Measurements from ENCODE around the gene AKAP11. TPM values are rescaled to one million over a fixed set of nuclear protein-coding genes. Genes with fewer than 3 reads are reported as not detected.
"Not testable (repeated sequence)": the region's sequence is repeated elsewhere in the genome, so short reads cannot be mapped to it uniquely, and the experiment has no call there.

The AKAP11 gene, protein sequence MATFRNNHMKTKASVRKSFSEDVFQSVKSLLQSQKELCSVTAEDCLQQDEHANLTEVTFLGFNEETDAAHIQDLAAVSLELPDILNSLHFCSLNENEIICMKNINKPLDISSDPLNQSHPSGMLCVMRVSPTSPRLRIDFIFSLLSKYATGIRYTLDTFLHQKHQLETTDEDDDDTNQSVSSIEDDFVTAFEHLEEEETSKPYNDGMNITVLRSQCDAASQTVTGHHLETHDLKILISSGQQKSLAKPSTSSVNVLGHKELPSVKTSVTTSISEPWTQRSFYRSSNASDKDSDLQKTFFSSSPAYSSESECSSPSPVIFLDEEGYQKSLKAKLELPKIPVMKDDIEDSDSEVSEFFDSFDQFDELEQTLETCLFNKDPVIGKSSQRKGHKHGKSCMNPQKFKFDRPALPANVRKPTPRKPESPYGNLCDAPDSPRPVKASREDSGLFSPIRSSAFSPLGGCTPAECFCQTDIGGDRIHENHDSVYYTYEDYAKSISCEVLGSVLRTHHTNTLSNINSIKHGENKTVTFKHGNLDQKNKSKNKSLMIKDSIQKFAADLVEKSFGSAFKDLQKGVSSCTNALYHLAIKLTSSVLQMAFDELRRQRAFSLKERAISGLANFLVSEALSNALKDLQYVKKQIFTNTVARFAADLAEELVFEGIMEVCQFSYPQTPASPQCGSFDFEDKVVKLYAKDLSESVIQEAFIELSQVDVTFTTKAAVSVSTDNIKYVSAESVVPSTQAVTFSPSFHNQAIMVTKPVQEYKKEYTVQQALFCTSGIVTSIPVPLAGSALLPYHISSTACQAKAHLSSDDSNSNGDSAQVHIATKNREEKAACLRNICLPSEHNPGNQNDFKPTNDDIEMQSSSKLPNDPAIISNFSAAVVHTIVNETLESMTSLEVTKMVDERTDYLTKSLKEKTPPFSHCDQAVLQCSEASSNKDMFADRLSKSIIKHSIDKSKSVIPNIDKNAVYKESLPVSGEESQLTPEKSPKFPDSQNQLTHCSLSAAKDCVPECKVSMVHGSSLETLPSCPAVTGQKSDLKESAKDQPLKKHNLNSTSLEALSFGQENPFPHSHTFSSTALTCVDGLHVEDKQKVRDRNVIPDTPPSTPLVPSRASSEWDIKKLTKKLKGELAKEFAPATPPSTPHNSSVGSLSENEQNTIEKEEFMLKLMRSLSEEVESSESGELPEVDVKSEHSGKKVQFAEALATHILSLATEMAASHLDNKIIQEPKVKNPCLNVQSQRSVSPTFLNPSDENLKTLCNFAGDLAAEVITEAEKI (N-terminal part only)
- total RNA-seq, result 10 to 100 TPM; 32.5 to 34.0 TPM

DNA sequence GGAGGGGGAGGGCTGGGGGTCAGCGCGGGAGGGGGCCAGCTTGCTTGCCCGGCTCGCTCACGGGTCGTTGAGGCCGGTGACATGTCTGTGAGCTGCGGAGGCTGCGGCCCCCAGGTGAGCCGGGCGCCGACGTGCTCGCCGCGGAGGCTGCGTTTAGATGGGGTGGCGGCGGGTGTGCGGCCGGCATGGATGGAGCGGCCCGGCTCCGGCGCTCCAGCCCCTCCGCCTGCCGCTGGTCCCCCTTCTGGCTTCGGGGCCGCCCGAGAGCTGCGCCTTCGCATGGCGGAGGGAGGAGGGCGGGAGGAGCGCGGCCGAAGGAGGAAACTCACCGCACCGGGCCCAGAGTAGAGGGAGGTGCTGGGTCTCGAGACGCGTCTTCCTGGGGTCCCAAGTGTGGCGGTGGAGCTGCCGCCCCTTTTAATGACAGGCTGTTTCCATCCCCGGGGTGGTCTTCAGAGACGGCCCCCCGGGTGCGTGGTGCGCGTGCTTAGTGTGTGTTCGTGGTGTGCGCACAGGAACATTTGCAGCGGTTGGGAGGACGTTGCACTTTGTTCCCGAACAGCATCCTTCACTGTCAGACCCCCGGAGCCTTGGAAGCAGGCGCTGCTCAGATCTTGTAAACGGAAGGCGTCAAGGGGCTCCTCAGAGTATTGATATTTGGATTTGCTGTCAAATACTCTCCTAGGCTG, at the start of gene AKAP11:
AKAP11 (plus strand) TSS at position 38 of the 689 bp plus-strand sequence. CDS start 14,197 bp downstream, outside the sequence.
- peak; percentile 54 for DNase-seq
- peak within 1 kb of the TSS; percentile 97 for H3K4me3 Mint-ChIP-seq
- H3K27ac Mint-ChIP-seq, result peak within 1 kb of the TSS; percentile 92
- peaks cover 51% of the 10 kb centered on the region for H3K4me1 Mint-ChIP-seq
- peaks cover 1% of the 10 kb centered on the region for H3K27me3 Mint-ChIP-seq
- POLR2A ChIA-PET, result interaction anchor here (0.8 to 5.9 kb wide), 19 partner anchors 11 to 1607 kb away, joined by 3 to 59 read pairs (median 6); partner anchors contain the start of genes EPSTI1 and RGCC
- peaks cover 3% of the 10 kb centered on the region for H3K9me3 Mint-ChIP-seq
- H3K36me3 Mint-ChIP-seq (ENCODE audit: low read depth), result peaks cover 25% of the 10 kb centered on the region
- CTCF ChIA-PET, result interaction anchor here (0.8 to 2.3 kb wide), 8 partner anchors 16 to 604 kb away, joined by 3 to 8 read pairs (median 3); no protein-coding TSS in a partner anchor

DNA sequence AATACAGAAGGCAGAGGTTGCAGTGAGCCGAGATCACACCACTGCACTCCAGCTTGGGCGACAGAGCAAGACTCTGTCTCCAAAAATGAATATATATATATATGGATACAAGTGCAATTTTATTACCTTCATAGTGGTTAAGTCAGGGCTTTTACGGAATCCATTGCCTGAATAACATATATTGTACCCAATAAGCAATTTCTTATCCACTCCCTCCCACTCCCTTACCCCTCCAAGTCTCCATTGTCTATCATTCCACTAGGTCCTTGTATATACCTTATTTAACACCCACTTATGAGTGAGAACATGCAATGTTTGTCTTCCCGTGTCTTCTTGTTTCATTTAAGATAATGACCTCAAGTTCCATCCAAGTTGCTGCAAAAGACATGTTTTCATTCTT, 48.3 kb upstream of the AKAP11 start:
- CTCF ChIA-PET, result no interaction called here

DNA sequence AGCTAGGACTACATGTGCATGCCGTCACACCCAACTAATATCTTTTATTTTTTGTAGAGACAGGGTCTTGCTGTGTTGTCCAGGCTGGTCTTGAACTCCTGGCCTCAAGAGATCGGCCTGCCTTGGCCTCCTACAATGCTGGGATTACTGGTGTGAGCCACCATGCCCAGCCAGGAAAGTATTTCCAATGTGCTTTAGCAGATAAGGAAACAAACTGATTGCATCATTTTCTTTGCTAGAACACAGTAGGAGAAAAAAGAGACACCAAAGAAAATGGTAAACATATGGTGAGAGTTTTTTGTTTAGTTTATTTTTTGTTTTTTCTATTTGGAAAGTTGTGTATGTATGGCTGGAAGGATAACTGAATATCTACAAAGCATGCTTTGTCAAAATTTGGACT, 46.9 kb upstream of the AKAP11 start:
- Mint-ChIP-seq H3K27me3 (no peaks in the 10 kb centered on the region), H3K4me3 (no peak overlapping the region), H3K9me3 (peaks cover 2% of the 10 kb centered on the region), H3K27ac (no peak overlapping the region), H3K36me3 (ENCODE audit: low read depth) (peaks cover 48% of the 10 kb centered on the region), H3K4me1 (no peaks in the 10 kb centered on the region)
- POLR2A ChIA-PET, result no interaction called here
- DNase-seq, result no peak
- CTCF ChIA-PET, result no interaction called here

More for the DNA sequence above, 48.3 kb upstream of the AKAP11 start:
- no peak for DNase-seq
- Mint-ChIP-seq H3K9me3 (peaks cover 2% of the 10 kb centered on the region), H3K27me3 (no peaks in the 10 kb centered on the region), H3K4me1 (no peaks in the 10 kb centered on the region), H3K36me3 (ENCODE audit: low read depth) (peaks cover 44% of the 10 kb centered on the region), H3K27ac (no peak overlapping the region), H3K4me3 (no peak overlapping the region)
- POLR2A ChIA-PET, result no interaction called here

DNA sequence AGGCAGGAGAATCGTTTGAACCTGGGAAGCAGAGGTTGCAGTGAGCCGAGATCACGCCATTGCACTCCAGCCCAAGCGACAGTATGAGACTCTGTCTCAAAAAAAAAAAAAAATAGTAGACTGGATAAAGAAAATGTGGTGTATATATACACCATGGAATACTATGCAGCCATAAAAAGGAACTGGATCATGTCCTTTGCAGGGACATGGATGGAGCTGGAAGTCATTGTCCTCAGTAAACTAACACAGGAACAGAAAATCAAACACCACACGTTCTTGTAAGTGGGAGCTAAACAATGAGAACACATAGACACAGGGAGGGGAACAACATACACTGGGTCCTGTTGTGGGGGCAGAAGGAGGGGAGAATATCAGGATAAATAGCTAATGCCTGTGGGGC, 45.2 kb upstream of the AKAP11 start:
- DNase-seq, CTCF ChIA-PET, H3K9me3 Mint-ChIP-seq, H3K4me3 Mint-ChIP-seq, H3K4me1 Mint-ChIP-seq, H3K27ac Mint-ChIP-seq, H3K27me3 Mint-ChIP-seq: not testable (repeated sequence)
- POLR2A ChIA-PET, result interaction anchor here (1.5 kb wide), 1 partner anchor 48 kb away, joined by 3 read pairs; no protein-coding TSS in a partner anchor
- peaks cover 37% of the 10 kb centered on the region for H3K36me3 Mint-ChIP-seq (ENCODE audit: low read depth)

DNA sequence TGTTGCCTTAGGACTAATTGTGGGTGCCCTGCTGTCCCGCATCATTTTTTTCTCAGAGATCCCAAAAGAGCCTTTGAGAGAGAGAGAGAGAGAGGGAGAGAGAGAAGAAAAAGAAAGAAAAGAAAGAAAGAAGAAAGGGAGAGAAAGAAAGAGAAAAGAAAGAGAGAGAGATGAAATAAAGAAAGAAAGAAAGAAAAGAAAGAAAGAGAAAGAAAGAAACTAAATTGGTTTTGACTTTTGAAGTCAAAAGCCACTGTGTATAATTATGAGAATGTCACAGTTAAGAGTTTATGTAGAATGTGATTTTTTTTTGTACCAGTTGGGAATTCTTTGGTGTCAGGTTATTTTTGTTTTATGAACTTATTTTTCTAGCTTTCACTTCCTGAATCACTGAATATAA, 43.4 kb upstream of the AKAP11 start:
- H3K36me3 Mint-ChIP-seq (ENCODE audit: low read depth), result peaks cover 40% of the 10 kb centered on the region
- DNase-seq, result no peak
- no peaks in the 10 kb centered on the region for H3K4me1 Mint-ChIP-seq
- H3K27me3 Mint-ChIP-seq, result no peaks in the 10 kb centered on the region
- H3K27ac Mint-ChIP-seq, result no peak overlapping the region
- no peak overlapping the region for H3K4me3 Mint-ChIP-seq
- ChIA-PET POLR2A (no interaction called here), CTCF (no interaction called here)
- H3K9me3 Mint-ChIP-seq, result peaks cover 2% of the 10 kb centered on the region

DNA sequence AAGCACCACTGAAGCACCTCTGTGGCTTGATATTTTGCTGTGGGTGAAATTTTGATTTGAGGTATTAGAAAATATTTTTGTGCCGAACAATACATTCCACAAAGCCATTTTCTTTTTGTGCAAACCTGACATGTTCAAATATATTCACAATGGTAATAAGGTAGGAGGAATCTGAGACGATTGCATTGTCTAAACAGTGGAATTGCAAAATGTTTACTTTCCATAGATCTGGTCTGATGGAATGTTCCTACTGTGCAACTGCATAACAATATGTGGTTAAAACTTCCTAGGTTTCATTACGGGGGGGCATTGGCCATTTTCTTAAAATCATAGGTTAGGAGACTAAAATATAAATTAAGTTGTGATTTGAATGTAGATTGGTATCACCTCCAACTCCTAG, 42.7 kb upstream of the AKAP11 start:
- H3K27me3 Mint-ChIP-seq, result no peaks in the 10 kb centered on the region
- ChIA-PET CTCF (no interaction called here), POLR2A (no interaction called here)
- H3K36me3 Mint-ChIP-seq (ENCODE audit: low read depth), result peaks cover 35% of the 10 kb centered on the region
- no peaks in the 10 kb centered on the region for H3K4me1 Mint-ChIP-seq
- DNase-seq, result no peak
- no peak overlapping the region for H3K27ac Mint-ChIP-seq
- no peak overlapping the region for H3K4me3 Mint-ChIP-seq
- peaks cover 2% of the 10 kb centered on the region for H3K9me3 Mint-ChIP-seq

DNA sequence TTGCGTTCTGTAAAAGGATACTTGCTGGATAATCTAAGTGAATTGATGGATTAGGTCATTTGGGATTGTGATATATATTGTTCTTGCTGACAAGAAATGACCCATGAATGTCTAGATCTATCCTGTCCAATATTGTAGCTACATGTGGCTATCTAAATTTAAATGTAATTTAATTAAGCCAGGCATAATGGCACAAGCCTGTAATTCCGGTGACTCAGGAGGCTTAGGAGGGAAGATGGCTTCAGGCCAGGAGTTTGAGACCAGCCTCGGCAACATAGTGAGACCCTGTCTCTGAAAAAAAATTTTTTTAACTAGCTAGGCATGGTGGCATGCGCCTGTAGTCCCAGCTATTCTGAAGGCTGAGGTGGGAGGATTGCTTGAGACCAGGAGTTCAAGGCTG, 39.3 kb upstream of the AKAP11 start:
- ChIA-PET CTCF (no interaction called here), POLR2A (no interaction called here)
- Mint-ChIP-seq H3K27ac (no peak overlapping the region), H3K9me3 (no peaks in the 10 kb centered on the region), H3K4me3 (no peak overlapping the region), H3K27me3 (no peaks in the 10 kb centered on the region), H3K36me3 (ENCODE audit: low read depth) (peaks cover 19% of the 10 kb centered on the region), H3K4me1 (no peaks in the 10 kb centered on the region)
- DNase-seq, result no peak

DNA sequence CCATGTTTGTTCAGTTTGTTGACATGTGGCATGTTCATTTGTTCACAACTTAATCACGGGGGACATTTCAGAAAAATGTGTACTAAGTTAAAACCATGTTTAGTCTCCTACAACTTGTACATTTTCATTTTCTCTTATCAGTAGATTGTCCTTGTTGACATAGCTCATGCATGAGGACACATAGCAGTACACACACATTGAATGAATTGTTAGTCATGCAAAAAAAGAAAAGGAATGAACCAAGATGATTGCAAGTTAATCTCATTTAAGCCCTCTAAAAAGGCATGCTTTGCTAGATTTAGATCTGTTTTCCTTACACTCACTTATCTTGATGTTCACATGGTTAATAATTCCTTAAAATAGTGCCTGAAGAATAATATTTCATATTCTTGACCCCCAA, 38.2 kb upstream of the AKAP11 start:
- Mint-ChIP-seq H3K36me3 (ENCODE audit: low read depth) (peaks cover 17% of the 10 kb centered on the region), H3K27ac (no peak overlapping the region), H3K9me3 (no peaks in the 10 kb centered on the region), H3K27me3 (no peaks in the 10 kb centered on the region), H3K4me3 (no peak overlapping the region), H3K4me1 (no peaks in the 10 kb centered on the region)
- CTCF ChIA-PET, result no interaction called here
- DNase-seq, result no peak
- POLR2A ChIA-PET, result no interaction called here

DNA sequence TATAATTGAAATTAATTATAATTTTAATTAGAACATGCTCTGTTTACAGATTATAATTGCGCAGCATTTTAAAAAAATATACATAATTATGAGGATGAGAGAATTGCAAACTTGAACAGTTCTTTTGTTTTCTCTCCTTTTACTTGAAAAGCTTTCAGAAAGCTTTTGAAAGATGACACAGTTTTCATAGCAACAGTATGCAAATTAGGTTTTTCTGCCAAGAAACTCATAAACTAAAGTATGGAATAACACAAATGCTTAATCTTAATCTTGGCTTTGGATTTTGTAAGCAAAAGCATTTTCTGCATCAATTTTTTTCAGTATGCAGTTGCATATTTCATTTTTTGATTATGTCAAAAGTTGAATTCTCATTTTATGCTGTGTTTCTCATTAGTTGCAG, 32.8 kb upstream of the AKAP11 start:
- CTCF ChIA-PET, result no interaction called here
- peaks cover 19% of the 10 kb centered on the region for H3K36me3 Mint-ChIP-seq (ENCODE audit: low read depth)
- no peak for DNase-seq
- H3K9me3 Mint-ChIP-seq, result no peaks in the 10 kb centered on the region
- no peaks in the 10 kb centered on the region for H3K27me3 Mint-ChIP-seq
- no peaks in the 10 kb centered on the region for H3K4me1 Mint-ChIP-seq
- POLR2A ChIA-PET, result no interaction called here
- no peak overlapping the region for H3K27ac Mint-ChIP-seq
- no peak overlapping the region for H3K4me3 Mint-ChIP-seq

DNA sequence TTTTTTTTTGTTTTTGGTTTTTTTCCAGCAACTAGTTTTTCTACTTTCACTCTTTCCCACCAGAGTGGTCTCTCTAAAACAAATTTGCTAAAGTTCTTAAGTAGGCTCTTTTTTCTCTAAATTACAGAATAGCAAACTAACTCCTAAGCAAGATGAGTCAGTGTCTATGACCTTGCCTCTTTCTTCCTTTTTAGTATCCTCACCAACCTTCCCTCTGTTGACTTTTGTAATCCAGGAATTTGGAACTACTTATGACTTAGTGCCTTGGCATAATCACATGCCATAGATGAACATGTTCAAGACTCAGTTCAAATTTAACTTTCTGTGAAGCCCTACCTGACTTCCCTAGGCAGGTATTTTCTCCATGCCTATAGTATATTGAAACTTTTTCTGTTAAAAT, 32.3 kb upstream of the AKAP11 start:
- Mint-ChIP-seq H3K36me3 (ENCODE audit: low read depth) (peaks cover 14% of the 10 kb centered on the region), H3K27ac (no peak overlapping the region), H3K9me3 (no peaks in the 10 kb centered on the region), H3K4me3 (no peak overlapping the region), H3K4me1 (no peaks in the 10 kb centered on the region), H3K27me3 (no peaks in the 10 kb centered on the region)
- POLR2A ChIA-PET, result no interaction called here
- CTCF ChIA-PET, result no interaction called here
- no peak for DNase-seq

DNA sequence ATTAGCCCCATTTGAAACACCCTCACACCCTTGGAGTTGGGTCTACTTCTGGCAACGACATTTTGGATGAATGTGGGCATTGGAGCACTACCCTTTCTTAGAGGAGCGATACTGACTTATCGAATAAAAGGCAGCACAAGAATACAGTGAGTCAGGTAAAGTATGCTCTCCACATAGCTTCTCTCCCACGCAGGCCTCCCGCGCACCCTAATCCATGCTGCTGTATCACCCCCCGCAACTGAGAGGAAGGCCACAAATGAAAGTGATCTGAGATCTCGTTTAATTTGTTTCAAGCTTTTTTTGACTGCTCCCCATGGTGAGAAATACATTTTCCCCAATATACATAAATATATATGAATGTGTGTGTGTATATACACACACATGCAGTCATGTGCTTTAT, 25.4 kb upstream of the AKAP11 start:
- POLR2A ChIA-PET, result interaction anchor here (0.7 kb wide), 1 partner anchor 13 kb away, joined by 3 read pairs; no protein-coding TSS in a partner anchor
- CTCF ChIA-PET, result no interaction called here

DNA sequence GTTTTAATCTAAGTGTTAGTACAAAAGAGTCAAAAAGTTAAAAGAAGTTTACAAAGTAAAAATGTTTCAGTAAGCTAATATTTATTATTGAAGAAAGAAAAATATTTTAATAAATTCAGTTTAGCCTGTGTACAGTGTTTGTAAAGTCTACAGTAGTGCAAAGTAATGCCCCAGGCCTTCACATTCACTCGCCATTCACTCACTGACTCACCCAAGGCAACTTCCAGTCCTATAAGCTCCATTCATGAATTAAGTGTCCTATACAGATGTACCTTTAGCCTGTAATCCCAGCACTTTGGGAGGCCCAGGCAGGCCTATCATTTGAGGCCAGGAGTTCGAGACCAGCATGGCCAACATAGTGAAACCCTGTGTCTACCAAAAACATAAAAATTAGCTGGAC, 24.1 kb upstream of the AKAP11 start:
- Mint-ChIP-seq H3K27me3 (no peaks in the 10 kb centered on the region), H3K4me1 (no peaks in the 10 kb centered on the region), H3K36me3 (ENCODE audit: low read depth) (peaks cover 6% of the 10 kb centered on the region), H3K4me3 (no peak overlapping the region), H3K27ac (no peak overlapping the region), H3K9me3 (no peaks in the 10 kb centered on the region)
- CTCF ChIA-PET, result no interaction called here
- no peak for DNase-seq
- POLR2A ChIA-PET, result no interaction called here

More for the DNA sequence above, 25.4 kb upstream of the AKAP11 start:
- Mint-ChIP-seq H3K4me1 (no peaks in the 10 kb centered on the region), H3K4me3 (no peak overlapping the region), H3K9me3 (no peaks in the 10 kb centered on the region), H3K27me3 (no peaks in the 10 kb centered on the region), H3K36me3 (ENCODE audit: low read depth) (peaks cover 7% of the 10 kb centered on the region), H3K27ac (no peak overlapping the region)
- no peak for DNase-seq

All from activated CD4-positive, alpha-beta memory T cell treated with anti-CD3 and anti-CD28 coated beads, Interleukin-2, amount 10 ng/mL, durations not matched to agents 7 days and 5 days (primary cell).